HEK293 (cell line): Measurements from ENCODE around the gene ASTN2.

Source experiments
- ATF2 ChIP-seq: fragments of 450-650 bp; formaldehyde crosslinking; IDR thresholded peaks from 2 replicates; pipeline ENCODE4 v1.5.1; 2016; ENCODE audit warnings: missing biosample characterization, missing genetic modification characterization, low read depth
- MZF1 ChIP-seq: fragments of 450-650 bp; formaldehyde crosslinking; IDR thresholded peaks from 2 replicates; pipeline ENCODE4 v1.5.1; 2017; ENCODE audit warnings: missing biosample characterization, missing genetic modification characterization, borderline replicate concordance
- PRDM10 ChIP-seq: fragments of 450-650 bp; formaldehyde crosslinking; IDR thresholded peaks from 2 replicates; pipeline ENCODE4 v1.5.1; 2016; ENCODE audit warnings: missing biosample characterization, missing genetic modification characterization
- RBAK ChIP-seq: fragments of 450-650 bp; formaldehyde crosslinking; IDR thresholded peaks from 2 replicates; pipeline ENCODE4 v1.5.1; 2016; ENCODE audit warnings: missing biosample characterization, missing genetic modification characterization
- REST ChIP-seq: fragments of 450-650 bp; formaldehyde crosslinking; IDR thresholded peaks from 2 replicates; pipeline ENCODE4 v1.5.1; 2016; ENCODE audit warnings: missing biosample characterization, missing genetic modification characterization
- SP2 ChIP-seq: fragments of 450-650 bp; formaldehyde crosslinking; IDR thresholded peaks from 2 replicates; pipeline ENCODE4 v1.5.1; 2016; ENCODE audit warnings: missing biosample characterization, missing genetic modification characterization
- YY1 ChIP-seq: fragments of 450-650 bp; formaldehyde crosslinking; IDR thresholded peaks from 2 replicates; pipeline ENCODE4 v1.5.1; 2018; ENCODE audit warnings: missing biosample characterization, missing genetic modification characterization
- ZBTB49 ChIP-seq: fragments of 450-650 bp; formaldehyde crosslinking; IDR thresholded peaks from 2 replicates; pipeline ENCODE4 v1.5.1; 2016; ENCODE audit warnings: missing biosample characterization, missing genetic modification characterization, low read depth
- ZNF248 ChIP-seq: fragments of 450-650 bp; formaldehyde crosslinking; IDR thresholded peaks from 2 replicates; pipeline ENCODE4 v1.5.1; 2017; ENCODE audit warnings: missing biosample characterization, missing genetic modification characterization
- ZNF335 ChIP-seq: fragments of 450-650 bp; formaldehyde crosslinking; conservative IDR thresholded peaks from 2 replicates; pipeline ENCODE4 v1.5.1; 2016; ENCODE audit warnings: missing biosample characterization, missing genetic modification characterization
- ZNF549 ChIP-seq: fragments of 450-650 bp; IDR thresholded peaks from 2 replicates; pipeline ENCODE4 v1.5.1; 2018; ENCODE audit warnings: missing biosample characterization, missing genetic modification characterization, mild to moderate bottlenecking, inconsistent platforms, moderate library complexity
- ZNF658 ChIP-seq: fragments of 450-650 bp; formaldehyde crosslinking; IDR thresholded peaks from 2 replicates; pipeline ENCODE4; 2016; ENCODE audit warnings: missing biosample characterization, missing genetic modification characterization
- ZSCAN23 ChIP-seq: fragments of 450-650 bp; formaldehyde crosslinking; IDR thresholded peaks from 2 replicates; pipeline ENCODE4 v1.5.1; 2016; ENCODE audit warnings: missing biosample characterization, missing genetic modification characterization
- TF ChIP-seq, protein P1 (sequence below): fragments of 450-650 bp; formaldehyde crosslinking; IDR thresholded peaks from 2 replicates; pipeline ENCODE4 v1.5.1; 2016; ENCODE audit warnings: missing biosample characterization, missing genetic modification characterization

DNA sequence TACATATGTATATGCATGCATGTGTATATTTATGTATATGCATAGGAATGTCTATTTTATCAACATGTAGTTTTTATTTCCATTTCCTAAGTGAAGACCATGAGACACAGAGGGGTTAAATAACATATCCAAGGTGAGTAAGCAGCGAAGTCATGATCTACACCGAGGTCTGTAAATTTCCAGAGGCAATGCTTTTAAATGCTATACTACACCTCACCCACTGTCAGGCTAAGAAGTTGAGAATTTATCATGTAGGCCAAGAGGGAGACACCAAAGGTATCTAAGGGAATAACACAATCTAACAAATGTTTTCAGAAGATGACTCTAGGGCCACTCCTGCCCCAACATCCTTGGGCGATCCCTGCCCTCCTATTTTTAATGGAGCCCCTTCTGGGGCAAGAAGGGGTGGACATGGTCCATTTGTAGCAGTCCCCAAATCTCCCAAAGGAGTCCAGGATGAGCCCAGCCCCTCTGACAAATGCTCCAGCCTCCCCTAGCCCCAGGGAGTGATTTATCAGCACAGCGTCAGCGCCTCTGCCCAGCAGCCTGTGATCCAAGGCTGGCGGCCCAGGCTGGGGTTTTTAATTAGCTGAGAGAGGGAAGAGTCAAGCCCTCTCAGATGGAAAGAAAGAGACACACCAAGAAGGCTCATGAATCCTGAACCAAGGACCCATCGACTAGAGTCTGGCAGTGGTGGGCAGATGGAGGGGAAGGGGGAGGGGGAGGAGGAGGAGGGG lies 339.9 kb downstream of the ASTN2 start:
- TF ChIP-seq, protein P1, sequence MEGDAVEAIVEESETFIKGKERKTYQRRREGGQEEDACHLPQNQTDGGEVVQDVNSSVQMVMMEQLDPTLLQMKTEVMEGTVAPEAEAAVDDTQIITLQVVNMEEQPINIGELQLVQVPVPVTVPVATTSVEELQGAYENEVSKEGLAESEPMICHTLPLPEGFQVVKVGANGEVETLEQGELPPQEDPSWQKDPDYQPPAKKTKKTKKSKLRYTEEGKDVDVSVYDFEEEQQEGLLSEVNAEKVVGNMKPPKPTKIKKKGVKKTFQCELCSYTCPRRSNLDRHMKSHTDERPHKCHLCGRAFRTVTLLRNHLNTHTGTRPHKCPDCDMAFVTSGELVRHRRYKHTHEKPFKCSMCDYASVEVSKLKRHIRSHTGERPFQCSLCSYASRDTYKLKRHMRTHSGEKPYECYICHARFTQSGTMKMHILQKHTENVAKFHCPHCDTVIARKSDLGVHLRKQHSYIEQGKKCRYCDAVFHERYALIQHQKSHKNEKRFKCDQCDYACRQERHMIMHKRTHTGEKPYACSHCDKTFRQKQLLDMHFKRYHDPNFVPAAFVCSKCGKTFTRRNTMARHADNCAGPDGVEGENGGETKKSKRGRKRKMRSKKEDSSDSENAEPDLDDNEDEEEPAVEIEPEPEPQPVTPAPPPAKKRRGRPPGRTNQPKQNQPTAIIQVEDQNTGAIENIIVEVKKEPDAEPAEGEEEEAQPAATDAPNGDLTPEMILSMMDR (tag by site-specific recombination) = no peak
- TF ChIP-seq RBAK (tag by site-specific recombination) (no peak), YY1 (tag by site-specific recombination) (no peak), REST (tag by site-specific recombination) (no peak), ZNF248 (tag by site-specific recombination) (no peak), SP2 (tag by site-specific recombination) (no peak), ZSCAN23 (tag by site-specific recombination) (no peak), ZNF658 (tag by site-specific recombination) (no peak), PRDM10 (no peak), ZNF335 (tag by site-specific recombination) (no peak), ZNF549 (tag by site-specific recombination) (no peak), ZBTB49 (tag by site-specific recombination) (no peak), MZF1 (tag by site-specific recombination) (no peak), ATF2 (tag by site-specific recombination) (no peak)
